HTERT RPE-1 (cell line): Measurements from ENCODE around the gene C11orf42.

ENCODE experiments used
- in situ Hi-C: fragments of 300-500 bp; cut with MboI; formaldehyde crosslinking; loops from 4 replicates; pipeline ENCODE4 v1.14.3; 2020; ENCODE audit warnings: low sequenced_read_pairs

Gene C11orf42, protein sequence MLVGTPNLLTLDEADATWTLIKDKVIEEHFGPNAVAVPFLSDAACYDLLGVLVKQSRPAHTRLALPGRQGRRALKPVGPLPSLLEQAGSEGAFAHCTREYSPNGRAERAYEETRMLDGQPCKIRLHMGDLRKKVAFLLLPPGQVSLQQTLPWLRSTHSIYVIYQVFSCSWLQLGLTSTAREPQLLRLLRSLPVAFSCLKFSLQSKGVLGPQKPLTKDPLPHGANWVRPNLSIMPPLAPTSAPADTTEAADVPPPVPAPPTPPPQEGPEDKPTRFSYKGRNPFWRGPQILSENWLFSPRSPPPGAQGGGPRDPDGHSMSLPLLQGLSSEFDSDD

DNA sequence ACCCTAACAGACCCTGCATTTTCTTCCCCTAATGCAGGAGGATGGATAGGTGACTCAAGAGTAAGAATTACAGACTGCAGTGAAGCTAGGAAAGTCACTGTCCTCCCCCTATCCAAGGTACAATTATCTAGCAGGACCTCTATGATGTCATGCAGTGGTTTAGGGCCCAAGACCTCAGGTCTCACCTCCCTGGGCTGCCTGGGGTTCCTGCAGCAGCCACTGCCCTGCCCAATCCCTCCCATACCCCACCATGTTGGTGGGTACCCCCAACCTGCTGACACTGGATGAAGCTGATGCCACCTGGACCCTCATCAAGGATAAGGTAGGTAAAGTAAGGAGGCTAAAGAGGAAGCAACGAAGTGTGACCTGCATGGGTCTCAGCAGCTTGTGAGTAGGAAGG lies at the start of gene C11orf42:
TSS of gene C11orf42 (plus strand) at position 192 of the 400 bp plus-strand sequence. CDS start at position 251, 59 bp downstream.
- in situ Hi-C loops: no loop called here

DNA sequence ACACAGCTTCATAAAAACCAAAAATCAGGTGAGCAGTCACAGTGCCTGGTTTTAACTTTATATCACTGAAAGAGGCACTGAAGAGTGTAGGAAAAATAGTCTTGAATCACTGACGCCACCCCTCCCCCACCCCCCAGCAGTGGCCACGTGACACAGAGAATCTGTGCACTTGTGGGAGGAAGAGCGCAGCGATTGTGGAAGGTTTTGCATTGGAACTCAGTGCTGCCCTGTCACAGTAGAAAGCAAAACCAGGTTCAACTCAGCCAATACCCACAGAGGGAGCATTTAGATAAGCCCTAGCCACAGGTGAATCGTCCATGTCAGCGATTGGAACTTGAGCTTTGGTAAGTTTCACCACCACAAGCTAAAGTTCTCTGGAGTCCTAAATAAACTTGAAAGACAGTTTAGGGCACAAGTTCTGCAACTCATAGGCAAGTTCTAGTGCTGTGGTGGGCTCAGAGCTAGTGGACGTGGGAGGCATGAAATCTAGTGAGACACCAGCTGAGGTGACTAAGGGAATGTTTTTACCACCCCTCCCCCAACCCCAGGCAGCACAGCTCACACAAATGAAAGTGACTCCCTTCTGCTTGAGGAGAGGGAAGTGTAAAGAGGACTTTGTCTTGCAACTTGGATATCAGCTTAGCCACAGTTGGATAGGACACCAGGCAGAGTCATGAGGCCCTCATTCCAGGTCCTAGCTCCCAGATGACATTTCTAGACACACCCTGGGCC lies 48.6 kb upstream of the C11orf42 start:
- in situ Hi-C loops: no loop called here

DNA sequence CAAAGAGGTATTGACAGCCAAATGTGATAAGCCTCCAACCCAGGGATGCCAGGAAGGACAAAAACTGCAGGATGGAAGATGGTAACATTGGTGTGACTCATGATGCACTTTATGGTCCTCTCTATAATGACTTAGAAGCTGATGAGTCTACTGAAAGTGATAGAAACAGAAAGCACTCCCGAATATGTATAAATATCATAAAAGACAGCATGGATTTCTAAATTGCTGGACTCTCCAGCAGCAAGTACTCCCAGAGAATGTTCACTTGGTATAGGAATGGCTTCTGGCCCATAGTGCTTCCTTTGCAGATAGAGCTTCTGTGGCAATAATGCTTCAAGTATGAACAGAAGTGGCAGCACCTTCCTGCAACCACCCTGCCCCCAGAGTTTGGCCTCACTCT lies 35.1 kb upstream of the C11orf42 start, which contains the start of gene OR52B2:
TSS of gene OR52B2 (minus strand) at position 101 of the 400 bp plus-strand sequence. CDS start at position 101, 0 bp downstream.
- in situ Hi-C loops: no loop called here

DNA sequence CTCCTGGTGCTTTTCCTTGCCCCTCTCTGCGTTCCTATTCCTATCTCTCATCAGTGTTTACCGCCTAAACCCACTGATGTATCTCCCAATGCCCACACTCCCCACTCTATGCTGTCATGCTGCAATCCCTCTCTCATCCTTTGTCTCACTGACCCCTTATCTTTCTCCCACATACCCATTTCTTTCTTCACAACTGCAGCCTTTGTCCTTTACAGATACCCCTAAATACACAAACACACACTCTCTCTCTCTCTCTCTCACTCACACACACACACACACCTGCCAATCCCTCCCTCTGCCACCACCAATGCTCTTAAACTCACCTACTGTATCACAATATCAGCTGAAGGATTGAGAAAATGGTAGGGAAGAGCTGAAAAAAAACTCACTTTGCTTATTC lies 29.9 kb upstream of the C11orf42 start:
- in situ Hi-C loops: no loop called here

DNA sequence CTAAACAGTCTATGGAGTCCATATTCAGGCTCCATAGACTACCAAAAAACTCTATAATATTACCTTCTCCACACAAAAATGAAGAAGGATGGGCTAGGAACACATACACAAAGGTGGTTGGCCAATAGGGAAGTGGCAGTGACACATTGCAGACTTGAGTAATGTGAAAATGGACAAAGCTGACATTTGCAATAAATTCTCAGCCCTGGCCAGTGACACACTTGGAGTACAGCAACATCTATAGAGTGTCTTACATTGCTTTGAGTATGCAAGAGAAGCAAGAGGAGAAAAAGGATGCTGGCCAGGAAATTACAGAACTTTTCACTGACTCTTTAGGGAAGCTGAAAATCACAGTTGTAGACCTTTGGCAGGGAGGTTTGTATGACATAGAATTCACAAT lies 13.6 kb upstream of the C11orf42 start:
- in situ Hi-C loops: no loop called here

DNA sequence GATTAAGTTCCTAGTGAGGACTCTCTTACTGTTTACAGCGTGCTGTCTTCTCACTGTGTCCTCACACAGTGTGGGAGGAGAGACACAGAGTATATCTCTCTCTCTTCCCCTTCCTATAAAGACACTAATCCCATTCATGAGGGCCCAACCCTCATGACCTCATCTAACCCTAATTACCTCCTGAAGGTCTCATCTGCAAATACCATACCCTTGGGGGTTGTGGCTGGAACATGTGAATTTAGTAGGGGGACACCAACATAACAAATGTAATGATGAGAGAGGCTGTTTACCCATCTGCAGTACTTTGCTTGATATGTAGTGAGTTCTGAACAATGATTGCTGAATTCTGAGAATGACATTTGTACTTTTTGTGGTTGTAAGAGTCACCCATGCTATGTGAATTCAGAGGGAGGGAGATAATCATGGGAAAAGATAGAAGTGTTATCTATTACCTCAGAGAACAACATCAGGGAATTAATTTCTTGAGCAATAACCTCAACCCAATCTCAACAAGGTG lies 11.2 kb upstream of the C11orf42 start:
- in situ Hi-C loops: no loop called here

DNA sequence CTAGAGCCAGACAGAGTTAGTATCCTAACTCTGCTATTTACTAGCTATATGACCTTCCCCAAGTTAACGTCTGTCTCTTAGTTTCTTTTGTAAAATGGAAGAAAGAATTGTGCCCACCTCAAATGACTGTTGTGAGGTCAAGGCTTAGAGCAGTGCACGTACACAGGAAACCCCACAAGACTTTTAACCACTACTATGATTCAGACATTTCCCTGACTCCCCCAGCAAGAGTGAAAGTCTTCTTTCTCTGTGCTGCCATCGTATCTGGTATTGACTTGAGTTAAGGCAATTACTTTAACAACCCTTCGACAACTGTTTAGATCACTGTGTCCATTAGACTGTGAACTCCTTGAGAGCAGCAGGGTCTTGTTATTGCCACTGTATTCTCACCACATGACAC lies 9.0 kb upstream of the C11orf42 start:
- in situ Hi-C loops: no loop called here

DNA sequence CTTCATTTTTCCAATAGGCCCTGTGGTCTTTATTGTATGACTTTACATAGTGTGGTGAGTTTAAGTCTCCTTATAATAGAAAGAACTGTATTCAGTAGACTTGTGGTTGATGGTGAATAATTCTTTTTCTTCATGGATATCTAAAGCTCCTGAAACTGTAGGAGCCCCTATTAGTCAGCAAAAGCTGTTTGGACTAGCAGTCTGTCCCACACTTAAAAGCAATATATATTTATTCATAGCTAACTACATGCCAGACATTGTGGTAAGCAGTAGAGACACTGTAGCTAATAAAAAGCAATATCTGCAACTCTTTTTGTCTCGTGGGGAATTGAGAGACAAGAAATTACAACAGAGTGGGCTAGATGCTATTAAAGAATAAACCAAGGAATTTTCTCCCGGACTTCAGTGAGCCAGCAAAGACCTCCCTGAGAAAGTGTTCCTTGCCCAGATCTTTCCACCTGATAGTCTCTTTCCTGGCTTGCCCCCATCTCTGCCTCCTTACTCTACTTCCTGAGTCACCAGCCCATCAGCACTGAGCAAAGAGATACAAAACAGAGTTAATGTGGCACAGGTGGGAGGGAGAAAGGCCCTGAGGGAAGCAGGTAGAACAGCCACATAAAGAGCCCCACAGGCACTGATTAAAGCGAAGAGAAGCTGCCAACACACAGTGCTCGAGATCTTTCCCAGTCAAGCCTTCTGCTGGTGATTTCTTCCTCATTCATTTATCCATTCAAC lies 7.7 kb upstream of the C11orf42 start:
- in situ Hi-C loops: no loop called here

DNA sequence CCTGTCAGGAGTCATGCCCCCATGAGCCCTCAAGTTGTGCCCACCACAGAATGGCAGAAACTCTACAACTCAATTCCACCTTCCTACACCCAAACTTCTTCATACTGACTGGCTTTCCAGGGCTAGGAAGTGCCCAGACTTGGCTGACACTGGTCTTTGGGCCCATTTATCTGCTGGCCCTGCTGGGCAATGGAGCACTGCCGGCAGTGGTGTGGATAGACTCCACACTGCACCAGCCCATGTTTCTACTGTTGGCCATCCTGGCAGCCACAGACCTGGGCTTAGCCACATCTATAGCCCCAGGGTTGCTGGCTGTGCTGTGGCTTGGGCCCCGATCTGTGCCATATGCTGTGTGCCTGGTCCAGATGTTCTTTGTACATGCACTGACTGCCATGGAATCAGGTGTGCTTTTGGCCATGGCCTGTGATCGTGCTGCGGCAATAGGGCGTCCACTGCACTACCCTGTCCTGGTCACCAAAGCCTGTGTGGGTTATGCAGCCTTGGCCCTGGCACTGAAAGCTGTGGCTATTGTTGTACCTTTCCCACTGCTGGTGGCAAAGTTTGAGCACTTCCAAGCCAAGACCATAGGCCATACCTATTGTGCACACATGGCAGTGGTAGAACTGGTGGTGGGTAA lies 6.1 kb upstream of the C11orf42 start, which contains the start of gene OR52W1:
TSS of gene OR52W1 (plus strand) at position 51 of the 637 bp plus-strand sequence. CDS start at position 51, 0 bp downstream.
- in situ Hi-C loops: no loop called here

DNA sequence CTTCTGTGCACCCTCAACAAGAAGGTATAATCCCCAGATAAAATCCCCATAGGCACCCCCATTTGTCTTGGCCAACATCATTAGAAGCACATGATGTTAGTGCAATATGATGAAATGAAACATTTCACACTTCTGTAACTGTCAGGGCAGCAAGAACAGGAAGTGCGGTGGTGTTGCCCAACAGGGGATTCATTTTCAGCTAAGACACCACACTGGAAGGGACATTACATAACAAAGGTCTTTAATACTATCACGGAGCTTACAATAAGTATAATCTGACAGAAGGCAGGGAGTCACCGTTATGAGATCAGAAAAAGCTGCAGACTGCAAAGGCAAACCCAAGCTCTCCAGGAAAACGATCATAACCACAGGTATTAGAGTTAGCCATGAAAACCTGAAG lies 4.4 kb upstream of the C11orf42 start:
- in situ Hi-C loops: no loop called here

DNA sequence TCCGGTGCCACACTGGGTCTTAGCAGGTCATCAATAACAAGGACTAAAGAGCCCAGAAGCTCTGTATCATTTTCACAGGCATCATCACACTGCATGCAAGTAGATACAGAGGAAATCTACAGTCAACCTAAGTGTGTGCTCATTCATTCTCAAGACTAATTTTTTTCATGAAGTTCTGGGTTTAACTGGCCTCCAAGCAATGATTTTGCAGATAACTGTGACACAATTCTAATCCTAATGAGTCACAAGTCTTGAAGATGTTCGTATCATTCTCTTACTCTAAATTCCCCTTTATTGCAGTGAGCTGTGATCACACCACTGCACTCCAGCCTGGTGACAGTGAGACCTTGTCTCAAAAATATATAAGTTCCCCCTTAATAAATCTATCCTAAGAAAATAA lies 3.9 kb upstream of the C11orf42 start:
- in situ Hi-C loops: no loop called here

DNA sequence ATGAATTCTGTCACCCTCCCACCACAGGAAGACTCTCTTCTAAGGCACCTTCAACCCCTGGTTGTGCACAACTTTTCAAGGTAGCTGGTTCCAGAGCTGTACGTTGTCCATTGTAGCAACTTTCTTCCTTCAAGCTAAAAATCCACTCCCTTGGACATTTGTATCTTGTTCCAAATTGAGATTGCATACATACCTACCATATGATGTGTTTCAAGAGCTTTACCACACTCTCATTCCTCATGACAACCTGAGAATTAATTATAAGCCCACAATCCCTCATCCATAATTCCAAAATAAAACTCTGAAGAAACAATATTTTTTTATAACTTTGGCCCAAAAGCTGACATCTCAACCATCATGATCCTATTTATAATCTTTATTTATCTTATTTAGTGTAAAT lies 3.3 kb upstream of the C11orf42 start:
- in situ Hi-C loops: no loop called here

DNA sequence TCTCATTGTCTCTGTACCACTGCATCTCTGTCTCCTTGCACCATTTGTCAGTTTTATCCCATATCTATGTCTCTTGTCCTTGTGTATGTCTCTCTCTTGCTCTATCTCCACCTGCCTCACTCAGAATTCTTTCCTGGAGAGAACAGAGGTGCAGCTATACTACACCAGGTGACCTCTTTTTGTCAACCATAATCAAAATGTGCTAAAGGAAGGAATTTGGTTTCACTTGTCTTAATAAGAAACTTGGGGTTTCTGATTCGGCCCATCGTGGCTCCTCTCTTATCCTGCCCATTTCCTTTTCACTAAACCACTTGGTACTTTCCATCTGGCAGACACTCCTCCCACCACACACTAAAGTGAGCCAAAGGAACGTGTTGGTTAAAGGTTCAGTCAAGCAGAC lies 2.0 kb upstream of the C11orf42 start:
- in situ Hi-C loops: no loop called here

DNA sequence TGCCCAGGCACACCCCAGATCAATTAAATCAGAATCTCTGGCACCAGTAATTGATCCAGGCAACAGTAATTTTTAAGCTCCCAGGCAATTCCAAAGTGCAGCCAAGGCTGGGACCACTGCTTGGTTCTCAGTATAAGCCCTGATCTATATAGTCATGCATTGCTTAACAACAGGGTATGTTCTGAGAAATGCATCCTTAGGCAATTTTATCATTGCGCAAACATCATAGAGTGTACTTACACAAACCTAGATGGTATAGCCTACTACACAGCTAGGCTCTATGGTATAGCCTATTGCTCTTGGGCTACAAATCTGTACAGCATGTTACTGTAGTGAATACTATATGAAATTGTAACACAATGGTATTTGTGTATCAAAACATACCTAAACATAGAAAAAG lies 651 bp upstream of the C11orf42 start:
- in situ Hi-C loops: no loop called here

DNA sequence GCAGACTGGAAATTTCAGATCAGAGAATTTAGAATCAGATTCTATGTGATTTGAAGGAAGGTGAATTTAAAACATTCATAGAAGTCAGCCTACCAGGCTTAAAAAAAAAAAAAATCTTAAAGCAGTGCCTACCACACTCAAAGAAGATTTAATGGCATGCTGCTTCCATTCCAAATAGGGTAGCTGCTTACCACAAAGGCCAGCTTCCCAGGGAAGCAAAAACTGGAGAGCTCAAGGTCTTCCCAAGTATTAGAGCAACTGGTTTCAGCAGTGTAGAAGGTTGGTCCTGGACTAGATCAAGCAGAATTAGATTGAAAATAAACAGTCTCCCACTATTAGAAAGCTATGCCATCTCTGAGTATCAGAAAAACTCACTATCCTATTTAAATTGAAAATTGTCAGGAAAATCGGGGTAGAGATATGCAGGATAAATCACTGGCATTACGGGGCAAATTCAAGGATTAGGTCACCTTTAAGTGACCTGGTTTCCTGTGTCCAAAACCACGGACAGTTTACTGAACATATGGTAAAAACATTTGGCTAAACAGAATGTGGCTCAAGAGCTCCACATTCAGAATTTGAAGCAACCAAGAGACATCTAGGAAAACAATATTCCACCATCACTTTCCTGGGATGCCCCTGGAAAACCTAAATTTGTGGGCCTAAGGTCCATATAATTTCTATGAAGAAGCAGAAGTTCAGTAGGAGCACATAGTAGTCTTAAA lies 1.3 kb downstream of the C11orf42 start:
- in situ Hi-C loops: no loop called here

DNA sequence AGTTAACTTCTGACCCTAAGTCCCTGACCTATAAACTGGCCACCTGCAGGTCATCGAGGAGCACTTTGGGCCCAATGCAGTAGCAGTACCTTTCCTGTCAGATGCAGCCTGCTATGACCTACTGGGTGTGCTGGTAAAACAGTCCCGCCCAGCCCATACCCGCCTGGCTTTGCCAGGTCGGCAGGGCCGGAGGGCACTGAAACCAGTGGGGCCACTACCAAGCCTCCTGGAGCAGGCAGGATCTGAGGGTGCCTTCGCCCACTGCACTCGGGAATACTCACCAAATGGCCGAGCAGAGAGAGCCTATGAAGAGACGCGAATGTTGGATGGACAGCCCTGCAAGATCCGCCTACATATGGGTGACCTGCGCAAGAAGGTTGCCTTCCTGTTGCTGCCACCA lies 4.4 kb downstream of the C11orf42 start:
- in situ Hi-C loops: no loop called here

DNA sequence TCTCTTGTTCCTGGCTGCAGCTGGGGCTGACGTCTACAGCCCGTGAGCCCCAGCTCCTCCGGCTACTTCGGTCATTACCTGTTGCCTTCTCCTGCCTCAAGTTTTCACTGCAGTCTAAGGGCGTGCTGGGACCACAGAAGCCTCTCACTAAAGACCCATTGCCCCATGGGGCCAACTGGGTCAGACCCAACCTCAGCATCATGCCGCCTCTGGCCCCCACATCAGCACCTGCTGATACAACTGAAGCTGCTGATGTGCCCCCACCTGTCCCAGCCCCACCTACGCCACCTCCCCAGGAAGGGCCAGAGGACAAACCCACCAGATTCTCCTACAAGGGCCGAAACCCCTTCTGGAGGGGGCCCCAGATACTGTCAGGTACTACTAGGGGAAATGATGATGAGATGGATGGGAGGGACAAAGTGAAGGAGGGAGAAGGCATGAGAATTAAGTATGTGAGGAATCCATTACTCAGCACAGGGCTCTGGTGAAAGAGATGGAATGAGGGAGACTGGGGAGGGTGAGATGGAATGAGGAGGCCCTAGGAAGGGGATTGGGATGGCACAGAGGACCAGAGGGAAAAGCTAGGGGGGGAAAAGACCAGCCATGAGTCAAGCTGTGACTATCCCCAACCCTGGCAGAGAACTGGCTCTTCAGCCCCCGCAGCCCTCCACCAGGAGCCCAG lies 5.1 kb downstream of the C11orf42 start:
- in situ Hi-C loops: no loop called here

DNA sequence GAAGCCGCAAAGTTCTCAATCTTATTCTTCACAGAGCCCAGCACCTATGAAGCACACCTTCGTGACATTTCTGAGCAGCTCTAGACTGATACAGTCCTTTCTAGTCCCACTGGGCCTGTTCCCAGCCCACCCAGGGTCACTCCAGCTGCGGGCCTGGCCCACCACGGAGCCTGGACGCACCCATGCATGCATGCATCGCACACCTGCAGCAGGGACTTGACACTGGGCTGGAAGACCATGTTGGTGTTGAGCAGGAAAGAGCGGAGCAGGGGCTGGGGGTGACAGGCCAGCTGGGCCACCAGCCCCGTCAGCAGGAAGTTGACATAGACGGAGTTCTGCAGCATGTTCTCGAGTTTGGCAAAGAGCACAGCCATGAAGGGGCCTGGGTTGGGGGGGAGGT lies 9.2 kb downstream of the C11orf42 start:
- in situ Hi-C loops: no loop called here

DNA sequence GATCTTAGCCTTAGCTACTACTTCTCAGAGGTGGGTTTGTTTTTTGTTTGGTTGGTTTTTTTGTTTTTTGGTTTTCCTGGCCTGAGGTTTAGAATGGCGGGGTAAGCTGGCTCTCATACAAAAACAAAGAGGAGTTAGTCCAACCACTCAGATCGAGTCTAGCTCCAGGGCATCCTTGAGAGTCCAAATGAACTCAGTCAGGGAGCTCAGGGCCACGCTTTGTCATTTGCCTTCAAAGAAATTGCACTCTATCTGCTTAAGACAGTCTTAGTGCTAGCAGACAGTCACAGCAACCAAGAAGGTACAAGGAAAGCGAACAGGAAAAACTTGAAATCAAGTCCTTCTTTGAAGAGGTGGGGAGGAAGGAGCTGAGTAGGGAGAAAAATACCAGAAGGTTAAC lies 11.1 kb downstream of the C11orf42 start:
- in situ Hi-C loops: no loop called here

DNA sequence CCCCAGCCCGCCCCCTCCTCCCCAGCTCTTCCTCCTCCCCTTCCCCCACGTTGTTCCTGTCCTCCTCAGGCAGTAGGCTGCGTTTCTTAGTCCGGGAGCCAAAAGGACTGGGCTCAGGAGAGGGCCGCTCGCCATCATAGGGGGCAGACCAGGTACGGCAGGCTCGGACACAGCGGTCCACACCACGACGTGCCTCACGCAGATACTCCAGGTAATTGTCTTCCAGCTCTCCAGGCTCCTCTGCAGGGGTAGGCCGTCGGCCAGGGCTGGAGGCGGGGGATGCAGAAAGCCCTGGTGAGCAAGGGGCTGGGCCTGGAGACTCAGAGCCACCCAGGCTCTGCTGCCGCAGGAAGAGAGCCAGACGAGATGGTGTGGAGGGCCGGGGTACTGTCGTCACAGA lies 12.4 kb downstream of the C11orf42 start:
- in situ Hi-C loops: no loop called here
